GM21723 (cell line): ENCODE data around the gene BACE1-AS.
"Not testable (repeated sequence)": the region's sequence is repeated elsewhere in the genome, so short reads cannot be mapped to it uniquely, and the experiment has no call there.

Source experiments
- ATAC-seq: cut with Tn5 transposase; IDR thresholded peaks from one replicate; pipeline ENCODE4 v1.9.1; 2021; ENCODE audit warnings: mild to moderate bottlenecking, moderate library complexity; ENCODE audit not compliant: unreplicated experiment

The BACE1-AS gene

DNA sequence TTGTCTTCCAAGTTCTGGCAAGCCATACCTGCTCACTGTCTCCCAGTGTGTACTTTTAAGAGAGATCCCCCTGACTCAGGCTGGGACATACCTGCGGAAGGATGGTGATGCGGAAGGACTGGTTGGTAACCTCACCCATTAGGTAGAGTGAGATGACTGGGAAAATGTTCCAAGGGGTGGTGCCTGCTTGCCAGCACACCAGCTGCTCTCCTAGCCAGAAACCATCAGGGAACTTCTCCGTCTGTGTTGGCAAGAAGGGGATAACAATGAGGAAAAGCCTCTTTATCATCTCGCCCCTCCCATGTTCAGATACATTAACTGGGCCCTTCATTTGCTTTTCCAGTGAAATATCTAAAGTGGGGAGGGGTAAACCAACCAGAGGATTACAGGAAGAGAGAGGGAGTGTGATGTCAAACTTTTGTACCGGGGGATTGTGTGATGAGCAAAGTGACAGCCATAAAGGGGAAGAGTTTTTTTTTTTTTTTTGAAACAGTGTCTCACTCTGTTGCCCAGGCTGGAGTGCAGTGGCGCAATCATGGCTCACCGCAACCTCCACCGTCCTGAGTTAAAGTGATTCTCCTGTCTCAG is at the start of gene BACE1-AS:
BACE1-AS (plus strand) TSS at position 538 of the 588 bp plus-strand sequence.
- ATAC-seq = no peak

- ATAC-seq = no peak
These were observed 42.8 kb upstream of the BACE1-AS start for GRCh38 chr11:117248341-117248740.

- no peak for ATAC-seq
These were observed 41.6 kb upstream of the BACE1-AS start for GRCh38 chr11:117249571-117249970.

GRCh38 chr11:117251506-117251905 is 39.6 kb upstream of the BACE1-AS start:
- no peak for ATAC-seq

DNA sequence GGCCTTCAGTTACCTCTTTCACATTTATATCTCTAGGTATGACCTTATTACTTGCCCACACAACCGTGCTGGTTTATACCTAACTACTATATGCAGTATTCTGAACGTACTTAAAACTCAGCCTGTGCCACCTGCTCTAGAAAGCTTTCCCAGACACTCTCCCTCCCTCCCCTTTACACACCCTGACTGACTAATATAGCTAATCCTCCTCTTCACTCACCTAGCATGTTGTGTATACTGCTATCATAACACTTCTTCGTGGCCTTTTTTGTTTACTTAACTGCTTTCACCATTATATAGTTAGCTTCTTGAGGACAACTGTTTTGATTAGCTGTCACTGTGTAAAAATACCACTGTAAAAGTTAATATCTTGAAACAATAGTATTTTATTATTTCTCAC is 35.2 kb upstream of the BACE1-AS start:
- no peak for ATAC-seq

DNA sequence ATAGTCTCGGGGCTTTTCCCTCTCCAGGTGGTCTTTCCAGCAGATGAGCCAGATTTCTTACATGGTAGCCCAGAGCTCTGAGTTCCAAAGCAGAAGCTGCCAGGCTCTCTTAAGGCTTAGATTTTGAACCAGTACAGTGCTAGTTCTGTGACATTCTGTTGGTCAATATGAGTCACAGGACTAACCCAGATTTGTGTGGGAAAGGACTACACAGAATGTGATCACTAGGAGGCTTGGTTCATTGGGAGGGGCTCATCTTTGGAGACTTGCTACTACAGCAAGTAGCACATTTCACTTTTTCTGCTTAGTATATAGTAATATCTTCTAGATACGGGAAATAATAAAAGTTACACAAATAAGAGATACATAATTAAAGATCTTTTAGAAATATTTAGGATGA is 34.6 kb upstream of the BACE1-AS start:
- no peak for ATAC-seq

DNA sequence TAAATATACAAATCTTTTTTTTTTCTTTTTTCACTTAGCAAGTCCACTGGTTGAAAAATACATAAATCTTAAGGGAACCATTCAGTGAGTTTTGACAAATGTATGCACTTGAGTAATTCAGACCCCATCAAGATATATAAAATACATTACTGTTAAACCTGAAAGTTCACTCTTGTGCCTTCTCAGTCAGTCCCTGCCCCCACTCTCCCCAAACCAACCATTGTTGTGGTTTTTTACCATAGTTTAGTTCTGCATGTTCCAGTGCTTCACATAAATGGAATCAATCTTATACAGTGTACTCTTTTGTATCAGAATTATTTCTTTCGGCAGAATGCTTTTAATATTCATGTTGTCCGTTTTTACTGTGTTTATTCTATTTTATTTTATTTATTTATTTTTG is 32.6 kb upstream of the BACE1-AS start:
- ATAC-seq = no peak

- ATAC-seq = no peak
These were observed 31.7 kb upstream of the BACE1-AS start for GRCh38 chr11:117259417-117259816.

- not testable (repeated sequence) for ATAC-seq
These were observed 26.4 kb upstream of the BACE1-AS start for GRCh38 chr11:117264624-117265323.

GRCh38 chr11:117265745-117266144 is 25.4 kb upstream of the BACE1-AS start:
- ATAC-seq = no peak

DNA sequence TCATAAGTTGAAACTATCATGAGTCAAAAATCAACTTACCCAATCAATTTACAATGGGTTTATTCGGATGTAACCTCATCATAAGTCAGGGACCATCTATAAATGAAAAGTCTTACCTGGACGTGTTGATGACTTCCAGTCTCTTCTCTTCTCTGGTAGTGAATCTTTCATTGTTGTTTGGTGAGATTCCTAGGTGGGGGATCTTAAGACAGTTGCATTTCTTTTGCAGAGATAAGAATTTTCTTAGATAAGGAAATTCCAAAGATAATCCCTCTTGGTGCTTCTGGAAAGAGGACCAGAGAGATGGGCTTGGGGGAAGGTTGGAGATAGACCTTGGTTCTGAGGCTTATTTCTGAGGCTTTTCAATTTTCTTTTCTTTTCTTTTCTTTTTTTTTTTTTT is 21.3 kb upstream of the BACE1-AS start:
- ATAC-seq = no peak

DNA sequence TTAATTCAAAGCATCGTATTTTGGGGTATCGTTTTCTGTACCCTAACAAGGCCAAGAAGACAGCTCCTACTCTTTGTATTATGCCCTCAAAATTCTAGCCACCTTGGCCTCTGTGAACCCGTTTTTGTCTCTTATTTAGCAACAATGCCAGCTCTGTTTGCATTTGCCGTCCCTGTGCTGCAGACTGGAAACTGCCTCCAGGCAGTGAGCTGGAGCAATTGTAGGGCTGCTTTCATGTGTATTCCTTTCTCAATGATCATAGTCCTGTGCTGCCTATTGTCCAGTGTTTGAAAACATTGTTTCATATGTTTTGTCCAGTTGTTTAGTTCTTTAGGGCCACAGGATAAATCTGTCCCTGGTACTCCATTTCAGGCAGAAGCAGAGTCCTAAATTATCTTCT is 19.9 kb upstream of the BACE1-AS start:
- ATAC-seq = no peak

- ATAC-seq = not testable (repeated sequence)
These were observed 19.0 kb upstream of the BACE1-AS start for GRCh38 chr11:117272175-117272574.

DNA sequence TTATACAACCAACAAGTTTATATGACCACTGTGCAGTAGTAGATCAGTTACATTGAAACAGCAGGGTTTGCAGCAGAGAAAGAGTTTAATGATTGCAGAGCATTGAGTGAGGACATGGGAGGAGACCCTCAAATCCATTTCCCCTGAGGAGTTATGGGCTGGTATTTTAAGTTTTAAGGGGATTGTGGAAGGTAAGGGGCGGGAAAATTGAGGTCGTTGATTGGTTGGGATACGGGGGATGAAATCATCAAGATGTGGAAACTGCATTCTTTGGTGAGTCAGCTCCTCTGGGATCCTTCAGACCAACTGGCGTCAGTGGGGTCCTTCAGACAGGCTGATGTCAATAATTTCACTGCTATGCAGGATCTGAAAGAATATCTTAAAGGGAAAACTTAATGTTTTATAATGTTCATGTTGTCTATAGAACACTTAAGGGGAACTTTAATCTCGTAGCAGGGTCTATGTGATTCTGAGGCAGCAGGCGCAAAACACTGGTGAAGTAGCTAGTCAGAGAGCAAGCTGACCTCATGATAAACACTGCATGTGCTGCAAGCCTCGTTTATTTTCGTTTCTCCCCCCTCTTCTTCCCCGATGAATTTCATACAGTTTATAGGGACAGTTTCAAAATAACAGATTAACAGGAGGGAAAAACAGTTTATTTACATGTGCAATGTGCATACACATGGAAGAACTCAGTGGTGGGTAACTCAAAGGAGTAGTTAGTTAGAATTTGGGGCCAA is 17.4 kb upstream of the BACE1-AS start:
- no peak for ATAC-seq

- ATAC-seq = no peak
These were observed 12.8 kb upstream of the BACE1-AS start for GRCh38 chr11:117278347-117278746.

- ATAC-seq = no peak
These were observed 11.3 kb upstream of the BACE1-AS start for GRCh38 chr11:117279711-117280376.

DNA sequence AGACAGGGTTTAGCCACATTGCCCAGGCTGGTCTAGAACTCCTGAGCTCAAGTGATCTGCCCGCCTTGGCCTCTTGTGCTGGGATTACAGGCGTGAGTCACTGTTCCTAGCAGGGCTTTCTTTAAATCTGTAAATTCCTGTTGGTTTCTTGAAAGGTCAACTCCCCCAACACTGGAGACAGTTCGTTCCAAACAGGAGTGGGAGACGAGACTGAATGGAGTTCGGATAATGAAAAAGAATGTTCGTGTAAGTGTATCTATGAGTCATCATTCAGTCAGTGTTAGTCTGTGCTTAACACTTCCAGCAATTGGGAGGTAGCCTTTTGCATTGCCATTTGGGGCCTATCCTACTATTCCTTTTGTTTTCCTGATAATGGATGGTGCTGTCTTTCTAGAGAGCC is 10.0 kb upstream of the BACE1-AS start:
- ATAC-seq = no peak

- ATAC-seq = no peak
These were observed 9.3 kb upstream of the BACE1-AS start for GRCh38 chr11:117281869-117282268.

DNA sequence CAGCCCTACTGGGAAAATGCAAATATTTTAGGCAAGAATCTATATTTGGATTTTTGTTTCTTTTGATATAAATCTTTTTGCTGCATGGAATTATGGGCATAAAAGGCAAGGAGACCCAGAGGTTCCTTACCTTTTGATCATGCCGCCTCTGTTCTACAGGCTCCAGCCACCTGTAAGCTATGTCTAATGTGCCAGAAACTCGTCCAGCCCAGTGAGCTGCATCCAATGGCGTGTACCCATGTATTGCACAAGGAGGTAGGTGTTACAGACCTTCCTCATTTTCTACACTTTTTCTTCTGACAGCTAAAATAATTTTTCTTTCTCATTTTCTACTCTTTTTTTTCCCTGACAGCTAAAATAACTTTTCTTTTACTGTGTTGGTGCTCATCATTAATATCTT is 8.2 kb upstream of the BACE1-AS start:
- no peak for ATAC-seq

GRCh38 chr11:117284053-117284452 is 7.1 kb upstream of the BACE1-AS start:
- ATAC-seq = no peak

GRCh38 chr11:117286588-117286987 is 4.6 kb upstream of the BACE1-AS start:
- no peak for ATAC-seq

DNA sequence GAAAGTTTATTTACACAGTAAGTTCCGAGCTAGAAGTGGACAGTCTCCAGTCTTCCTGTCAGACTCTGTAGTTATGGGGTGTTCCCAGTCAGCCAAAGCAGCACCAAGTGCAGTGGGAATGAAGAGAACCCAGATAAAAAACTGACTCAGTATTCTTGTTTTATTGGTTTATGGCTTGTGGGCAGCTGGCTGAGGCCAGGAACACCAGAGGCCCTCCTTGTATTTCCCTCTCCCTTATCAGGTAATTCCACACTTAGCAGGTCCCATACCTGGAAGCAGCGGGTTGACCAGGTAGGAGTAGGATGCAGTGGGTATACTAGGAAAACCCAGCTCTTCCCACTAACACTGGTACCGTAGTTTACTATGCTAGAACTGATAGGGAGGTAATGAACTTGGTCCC is 3.5 kb upstream of the BACE1-AS start:
- no peak for ATAC-seq
